A549 treated with ZK216348 at 1 μM for 4 hours (cell line): Measurements from ENCODE around the gene C1QTNF1. TPM values are rescaled to one million over a fixed set of nuclear protein-coding genes. Genes with fewer than 3 reads are reported as not detected.

ENCODE experiments used
- total RNA-seq: library from RNA; stranded (reverse); fragments of 200-300 nt; extraction: Qiagen RNA extraction; gene quantifications from 5 replicates; pipeline ENCODE4 v1.2.3, GENCODE V29; 2022; ENCODE audit warnings: low read depth

The C1QTNF1 gene
- 33.2 to 51.5 TPM (median 41.0 TPM) in 5 replicates for total RNA-seq

GRCh38 chr17:79023886-79024771 lies at the start of gene C1QTNF1:
Gene C1QTNF1, plus strand, starts transcription at chr17:79024169. Its CDS starts 19,800 bp downstream, at chr17:79043969.

GRCh38 chr17:78979780-78980623 lies 44.0 kb upstream of the C1QTNF1 start, which contains the start of gene LGALS3BP:
Gene LGALS3BP, minus strand, starts transcription at chr17:78979923. Its CDS starts 2,732 bp downstream, at chr17:78977191.

DNA sequence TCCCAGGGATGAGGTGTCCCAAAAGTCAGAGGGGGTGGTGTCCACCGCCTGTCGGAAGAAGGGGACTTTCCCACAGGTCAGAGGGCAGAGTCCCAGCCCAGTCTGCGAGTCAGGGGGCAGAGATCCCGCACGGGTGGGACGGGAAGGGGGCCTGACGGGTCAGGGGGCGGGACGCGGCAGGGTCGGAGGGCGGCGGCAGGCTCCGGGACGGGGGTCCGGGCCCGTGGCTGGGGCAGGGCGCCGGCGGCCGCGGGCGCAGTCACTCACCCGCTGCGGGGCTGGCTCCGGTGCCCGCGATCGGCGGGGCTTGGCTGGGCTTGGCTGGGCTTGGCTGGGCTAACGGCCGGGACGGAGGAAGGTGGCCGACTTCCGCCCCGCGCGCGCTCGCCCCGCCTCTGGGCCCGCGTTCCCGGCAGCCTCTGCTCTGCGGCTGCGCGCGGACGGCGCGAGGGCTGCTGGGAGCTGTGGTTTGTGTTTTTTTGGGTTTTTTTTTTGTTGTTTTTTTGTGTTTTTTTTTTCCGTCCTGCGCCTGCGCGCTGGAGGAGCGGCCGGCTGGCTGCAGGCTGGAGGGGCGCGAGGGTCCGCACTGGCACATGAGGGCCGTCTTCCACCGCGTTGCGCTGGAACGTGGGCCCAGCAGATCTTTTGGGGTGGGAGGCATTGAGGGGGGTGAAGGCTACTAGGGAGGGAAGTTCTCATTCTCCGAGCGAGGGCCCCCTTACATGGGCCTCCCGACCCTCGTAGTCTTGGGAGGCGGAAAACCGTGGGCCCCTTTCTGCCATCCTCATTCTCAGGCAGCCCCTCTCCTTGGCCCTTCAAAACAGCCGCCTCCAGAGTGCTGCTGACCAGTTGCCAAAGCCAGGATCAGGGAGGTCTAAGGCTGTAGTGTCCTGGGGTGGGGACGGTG lies 14.3 kb upstream of the C1QTNF1 start, which contains the start of gene CANT1:
Gene CANT1 (minus strand): TSS at position 368 of the 907 bp plus-strand sequence. CDS start 12,142 bp downstream, outside the sequence.

GRCh38 chr17:79074649-79075445 lies 50.9 kb downstream of the C1QTNF1 start, which contains the start of gene ENGASE:
Gene ENGASE, plus strand, starts transcription at chr17:79074824. Its CDS starts 121 bp downstream, at chr17:79074945.

Other genes starting within 250 kb of the C1QTNF1 start
- gene CYTH1, start 241.9 kb upstream of the C1QTNF1 start, total RNA-seq = 54.4 to 59.7 TPM (median 59.6 TPM) in 5 replicates
- gene USP36, start 183.4 kb upstream of the C1QTNF1 start, total RNA-seq = 48.1 to 60.8 TPM (median 55.9 TPM) in 5 replicates
- 0.21 to 0.64 TPM (median 0.64 TPM) in 5 replicates for gene CEP295NL, start 121.0 kb upstream of the C1QTNF1 start, total RNA-seq
- 171 to 247 TPM (median 222 TPM) in 5 replicates for gene TIMP2, start 98.8 kb upstream of the C1QTNF1 start, total RNA-seq
- 66.0 to 83.9 TPM (median 74.0 TPM) in 5 replicates for gene LGALS3BP, start 44.2 kb upstream of the C1QTNF1 start, total RNA-seq
- gene CANT1, start 14.4 kb upstream of the C1QTNF1 start, total RNA-seq = 53.9 to 90.2 TPM (median 85.8 TPM) in 5 replicates
- gene ENGASE, start 50.7 kb downstream of the C1QTNF1 start, total RNA-seq = 9.4 to 27.2 TPM (median 20.5 TPM) in 5 replicates